ENCODE results near the gene USP47.

The USP47 gene

DNA sequence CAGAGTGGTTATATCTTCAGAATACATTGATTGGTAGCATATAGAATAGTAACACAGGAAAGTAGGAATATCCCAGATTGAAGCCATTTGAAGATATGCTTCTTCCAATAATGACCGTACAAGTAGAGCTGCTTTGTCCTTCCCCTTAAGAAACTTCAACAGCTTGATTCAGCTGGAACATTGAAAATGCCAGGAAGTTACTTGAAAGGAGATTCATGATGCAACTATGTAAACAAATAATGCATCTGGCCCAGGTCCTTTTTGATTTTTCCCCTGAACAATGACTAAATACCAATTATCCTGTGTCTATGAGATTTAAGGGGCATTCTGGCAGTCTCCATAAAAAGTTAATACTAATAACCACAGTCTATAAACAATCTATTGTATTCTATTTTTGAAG lies 163.7 kb downstream of the USP47 start:
- Histone ChIP-seq H3K27me3 (ENCODE audit: control insufficient read depth, insufficient read depth, low read length) (no peaks in the 10 kb centered on the region), H3K36me3 (ENCODE audit: control insufficient read depth, insufficient read depth, low read length) (no peaks in the 10 kb centered on the region), H3K9ac (no peak overlapping the region), H2AFZ (no peak overlapping the region), H3K9me3 (ENCODE audit: control insufficient read depth, low read length) (no peaks in the 10 kb centered on the region), H3K4me3 (ENCODE audit: low read depth, low read length) (no peak overlapping the region), H3K79me2 (no peaks in the 10 kb centered on the region), H3K4me2 (ENCODE audit: low read length) (no peak overlapping the region), H3K4me1 (no peaks in the 10 kb centered on the region), H3K27ac (no peak overlapping the region)
- TF ChIP-seq, protein P1, sequence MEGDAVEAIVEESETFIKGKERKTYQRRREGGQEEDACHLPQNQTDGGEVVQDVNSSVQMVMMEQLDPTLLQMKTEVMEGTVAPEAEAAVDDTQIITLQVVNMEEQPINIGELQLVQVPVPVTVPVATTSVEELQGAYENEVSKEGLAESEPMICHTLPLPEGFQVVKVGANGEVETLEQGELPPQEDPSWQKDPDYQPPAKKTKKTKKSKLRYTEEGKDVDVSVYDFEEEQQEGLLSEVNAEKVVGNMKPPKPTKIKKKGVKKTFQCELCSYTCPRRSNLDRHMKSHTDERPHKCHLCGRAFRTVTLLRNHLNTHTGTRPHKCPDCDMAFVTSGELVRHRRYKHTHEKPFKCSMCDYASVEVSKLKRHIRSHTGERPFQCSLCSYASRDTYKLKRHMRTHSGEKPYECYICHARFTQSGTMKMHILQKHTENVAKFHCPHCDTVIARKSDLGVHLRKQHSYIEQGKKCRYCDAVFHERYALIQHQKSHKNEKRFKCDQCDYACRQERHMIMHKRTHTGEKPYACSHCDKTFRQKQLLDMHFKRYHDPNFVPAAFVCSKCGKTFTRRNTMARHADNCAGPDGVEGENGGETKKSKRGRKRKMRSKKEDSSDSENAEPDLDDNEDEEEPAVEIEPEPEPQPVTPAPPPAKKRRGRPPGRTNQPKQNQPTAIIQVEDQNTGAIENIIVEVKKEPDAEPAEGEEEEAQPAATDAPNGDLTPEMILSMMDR (IDR thresholded peaks at IDR 0.05) = no peak

DNA sequence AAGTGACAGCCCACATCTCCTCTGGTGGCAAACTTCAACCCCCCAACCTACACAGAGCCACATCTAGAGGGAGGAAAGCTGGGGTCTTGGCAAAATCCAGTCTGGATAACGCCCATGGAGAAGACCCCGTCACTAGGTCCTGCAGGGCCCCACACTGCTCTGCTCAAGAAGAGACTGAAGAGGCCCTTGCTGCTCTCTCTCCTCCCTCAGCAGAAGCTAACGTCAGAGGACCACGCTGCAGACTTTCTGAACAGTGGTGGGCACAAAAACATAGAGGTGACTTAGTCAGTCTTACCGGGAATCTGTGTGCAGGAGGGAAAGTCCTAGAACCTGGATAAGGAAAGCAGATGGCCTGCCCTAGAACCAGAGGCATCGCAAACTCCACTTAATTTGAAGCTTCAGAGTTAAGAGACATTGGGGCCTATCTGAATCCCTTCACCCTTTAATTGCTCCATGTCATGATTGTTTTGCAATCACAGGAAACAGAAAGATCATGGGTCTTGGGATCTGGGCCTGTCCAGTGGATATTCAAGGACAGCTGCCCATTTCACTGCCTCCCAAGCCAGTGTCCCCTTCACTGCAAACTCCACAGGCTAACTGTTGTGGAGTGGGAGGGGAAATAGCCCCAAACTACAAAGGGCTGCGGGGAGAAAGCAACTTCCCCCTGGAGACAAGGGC lies 164.9 kb downstream of the USP47 start:
- H3K9me3 ChIP-seq (ENCODE audit: control insufficient read depth, low read length) = no peaks in the 10 kb centered on the region
- TF ChIP-seq, protein P1 (IDR thresholded peaks at IDR 0.05) = no peak
- no peaks in the 10 kb centered on the region for H3K36me3 ChIP-seq (ENCODE audit: control insufficient read depth, insufficient read depth, low read length)
- no peak overlapping the region for H3K4me3 ChIP-seq (ENCODE audit: low read depth, low read length)
- H3K4me2 ChIP-seq (ENCODE audit: low read length) = no peak overlapping the region
- H3K4me1 ChIP-seq = no peaks in the 10 kb centered on the region
- H2AFZ ChIP-seq = no peak overlapping the region
- no peak overlapping the region for H3K27ac ChIP-seq
- no peak overlapping the region for H3K9ac ChIP-seq
- H3K79me2 ChIP-seq = no peaks in the 10 kb centered on the region
- no peaks in the 10 kb centered on the region for H3K27me3 ChIP-seq (ENCODE audit: control insufficient read depth, insufficient read depth, low read length)

- Histone ChIP-seq H3K27me3 (ENCODE audit: control insufficient read depth, insufficient read depth, low read length) (no peaks in the 10 kb centered on the region), H3K9me3 (ENCODE audit: control insufficient read depth, low read length) (no peaks in the 10 kb centered on the region), H3K9ac (no peak overlapping the region), H3K79me2 (no peaks in the 10 kb centered on the region), H3K27ac (no peak overlapping the region), H3K36me3 (ENCODE audit: control insufficient read depth, insufficient read depth, low read length) (no peaks in the 10 kb centered on the region), H3K4me2 (ENCODE audit: low read length) (no peak overlapping the region), H2AFZ (no peak overlapping the region), H3K4me1 (no peaks in the 10 kb centered on the region), H3K4me3 (ENCODE audit: low read depth, low read length) (no peak overlapping the region)
- TF ChIP-seq, protein P1 (IDR thresholded peaks at IDR 0.05) = no peak
Measured at GRCh38 chr11:12007230-12007593, 165.4 kb downstream of the USP47 start.

DNA sequence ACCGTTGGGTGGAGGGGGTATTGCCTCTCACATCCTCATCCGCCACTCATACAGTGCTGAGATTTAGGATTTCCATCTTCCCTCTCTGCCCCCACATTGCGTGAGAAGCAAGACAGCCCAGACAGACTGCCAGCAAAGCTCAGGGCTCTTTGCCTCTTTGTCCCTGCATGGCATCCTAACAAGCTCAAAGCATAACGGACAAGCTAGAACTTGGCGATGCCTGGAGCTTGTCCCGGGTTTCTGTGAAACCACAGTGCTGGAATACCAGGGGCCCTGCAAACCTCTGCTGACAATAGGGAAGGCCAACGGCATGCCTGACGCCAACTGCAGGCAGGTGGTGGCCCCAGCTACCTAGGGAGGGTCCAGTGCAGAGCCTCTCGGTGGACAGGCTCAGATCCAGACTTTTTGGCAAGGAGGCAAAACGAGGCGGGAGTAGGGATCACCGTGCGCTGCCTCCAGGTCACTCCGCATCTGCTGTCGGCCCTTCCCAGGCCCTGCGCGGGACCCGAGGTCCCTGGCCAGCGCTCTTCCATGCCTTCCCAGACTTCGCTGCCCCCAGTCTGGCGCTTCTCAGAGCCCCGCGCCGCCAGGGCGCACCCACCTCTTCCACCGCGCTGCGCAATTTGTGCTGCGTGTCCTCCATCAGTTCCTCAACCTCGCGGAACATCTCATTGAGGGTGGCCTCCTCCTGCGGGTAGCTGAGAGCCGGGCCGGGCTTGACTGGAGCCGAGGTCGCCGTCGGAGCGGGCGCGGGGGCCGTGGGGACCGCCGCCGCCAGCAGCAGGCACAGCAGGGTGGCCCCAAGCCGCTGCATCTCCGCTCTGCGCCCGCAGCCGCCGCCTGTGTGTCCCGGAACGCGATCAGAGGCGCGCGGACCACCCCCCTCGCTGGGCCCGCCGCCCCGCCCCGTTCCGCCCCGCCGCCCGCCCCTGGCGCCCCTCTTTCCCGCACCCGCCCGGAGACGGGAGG lies 166.3 kb downstream of the USP47 start, which contains the start of gene DKK3:
TSS of gene DKK3 (minus strand) at position 858 of the 969 bp plus-strand sequence. CDS start at position 814, 44 bp downstream.
- no peaks in the 10 kb centered on the region for H3K9me3 ChIP-seq (ENCODE audit: control insufficient read depth, low read length)
- TF ChIP-seq, protein P1 (IDR thresholded peaks at IDR 0.05) = no peak
- H3K79me2 ChIP-seq = no peaks in the 10 kb centered on the region
- H3K9ac ChIP-seq = no peak within 1 kb of the TSS
- peak within 1 kb of the TSS; percentile 89 for H2AFZ ChIP-seq
- no peaks in the 10 kb centered on the region for H3K36me3 ChIP-seq (ENCODE audit: control insufficient read depth, insufficient read depth, low read length)
- H3K27ac ChIP-seq = no peak within 1 kb of the TSS
- peak within 1 kb of the TSS; percentile 16 for H3K4me3 ChIP-seq (ENCODE audit: low read depth, low read length)
- no peaks in the 10 kb centered on the region for H3K27me3 ChIP-seq (ENCODE audit: control insufficient read depth, insufficient read depth, low read length)
- H3K4me2 ChIP-seq (ENCODE audit: low read length) = peak within 1 kb of the TSS; percentile 55
- no peaks in the 10 kb centered on the region for H3K4me1 ChIP-seq

All from parathyroid adenoma (tissue), 2 donors.